OCI-M2 (cell line): ENCODE results near the gene IWS1.

ENCODE experiments used
- DNase-seq: peaks from one replicate; lab custom pipeline; 2025; ENCODE audit not compliant: unreplicated experiment; lab: John Stamatoyannopoulos, UW

Gene IWS1

GRCh38 chr2:127561371-127561770, 35.1 kb upstream of the IWS1 start:
- no peak for DNase-seq

- no peak for DNase-seq
Observed at GRCh38 chr2:127560931-127561280, 34.6 kb upstream of the IWS1 start.

- DNase-seq = no peak
Observed at GRCh38 chr2:127560201-127560930, 34.1 kb upstream of the IWS1 start.

GRCh38 chr2:127559454-127559853, 33.2 kb upstream of the IWS1 start:
- DNase-seq = no peak

- no peak for DNase-seq
Observed at GRCh38 chr2:127558911-127559310, 32.6 kb upstream of the IWS1 start.

GRCh38 chr2:127552846-127553245, 26.6 kb upstream of the IWS1 start:
- DNase-seq = no peak

- DNase-seq = no peak
Observed at GRCh38 chr2:127552336-127552735, 26.0 kb upstream of the IWS1 start.

GRCh38 chr2:127551221-127551930, 25.1 kb upstream of the IWS1 start:
- no peak for DNase-seq

- no peak for DNase-seq
Observed at GRCh38 chr2:127546797-127547196, 20.5 kb upstream of the IWS1 start.

GRCh38 chr2:127545796-127546195, 19.5 kb upstream of the IWS1 start:
- no peak for DNase-seq

GRCh38 chr2:127545189-127545588, 18.9 kb upstream of the IWS1 start:
- DNase-seq = no peak

- DNase-seq = peak; percentile 53
Observed at GRCh38 chr2:127543013-127543501, 16.8 kb upstream of the IWS1 start.

- DNase-seq = no peak
Observed at GRCh38 chr2:127542231-127542630, 15.9 kb upstream of the IWS1 start.

- no peak for DNase-seq
Observed at GRCh38 chr2:127541809-127542208, 15.5 kb upstream of the IWS1 start.

GRCh38 chr2:127537644-127538043, 11.4 kb upstream of the IWS1 start:
- DNase-seq = no peak

- no peak for DNase-seq
Observed at GRCh38 chr2:127536707-127537541, 10.6 kb upstream of the IWS1 start.

- DNase-seq = no peak
Observed at GRCh38 chr2:127535918-127536317, 9.6 kb upstream of the IWS1 start.

- DNase-seq = no peak
Observed at GRCh38 chr2:127535422-127535901, 9.2 kb upstream of the IWS1 start, which contains the start of gene MYO7B. MYO7B (plus strand) TSS chr2:127535683; CDS start chr2:127559723, 24,040 bp downstream.

GRCh38 chr2:127532296-127532695, 6.0 kb upstream of the IWS1 start:
- DNase-seq = no peak

- no peak for DNase-seq
Observed at GRCh38 chr2:127531221-127531648, 4.9 kb upstream of the IWS1 start.
